IMR-90 (cell line): ENCODE measurements around the gene LLGL2. TPM values are rescaled to one million over a fixed set of nuclear protein-coding genes. Genes with fewer than 3 reads are reported as not detected.

Source experiments
- ATAC-seq: fragments of 200-7000 bp; cut with Tn5 transposase; 2 replicates; pipeline ENCODE4 v1.9.1; 2020; ENCODE audit warnings: low read depth, mild to moderate bottlenecking, moderate library complexity
- BruUV-seq: library from RNA; stranded (reverse); fragments of 400-500 nt; replicated peaks from 2 replicates; lab custom pipeline; 2021; lab: Mats Ljungman, UMichigan
- CTCF ChIA-PET: fragments of 300-600 bp; formaldehyde crosslinking; extraction: SDS; loops from one replicate; lab custom pipeline; 2021; ENCODE audit warnings: antibody characterized with exemption; lab: Yijun Ruan, JAX
- POLR2A ChIA-PET: fragments of 300-600 bp; sonication (Branson Sonifier 250); formaldehyde crosslinking; loops from one replicate; lab custom pipeline; 2022; ENCODE audit warnings: antibody characterized with exemption; ENCODE audit not compliant: unreplicated experiment; lab: Charles Lee
- DNase-seq: peaks from one replicate; pipeline ENCODE4 v3.0.0; 2013
- H2AFZ ChIP-seq: replicated peaks from 2 replicates; pipeline ENCODE3; 2013; ENCODE audit warnings: low read length, mild to moderate bottlenecking; ENCODE audit not compliant: poor library complexity
- H2AK5ac ChIP-seq: 2 replicates; pipeline ENCODE4 v1.6.1; 2013; ENCODE audit warnings: low read depth, low read length, inconsistent platforms
- H2AK9ac ChIP-seq: replicated peaks from 2 replicates; pipeline ENCODE3; 2013; ENCODE audit warnings: mild to moderate bottlenecking, low read depth, low read length, moderate library complexity; ENCODE audit not compliant: poor library complexity
- H2BK120ac ChIP-seq: 2 replicates; pipeline ENCODE4 v1.6.1; 2013; ENCODE audit warnings: low read depth, low read length, inconsistent platforms
- H2BK15ac ChIP-seq: 3 replicates; pipeline ENCODE4 v1.6.1; 2013; ENCODE audit warnings: low read depth, low read length, inconsistent platforms
- H2BK20ac ChIP-seq: 2 replicates; pipeline ENCODE4 v1.6.1; 2013; ENCODE audit warnings: low read depth, mild to moderate bottlenecking, inconsistent platforms, low read length, moderate library complexity
- H2BK5ac ChIP-seq: 2 replicates; pipeline ENCODE4 v1.6.1; 2013; ENCODE audit warnings: mild to moderate bottlenecking, low read depth, low read length, inconsistent platforms; ENCODE audit not compliant: poor library complexity, severe bottlenecking
- H3K14ac ChIP-seq: replicated peaks from 2 replicates; pipeline ENCODE4 v1.6.1; 2013; ENCODE audit warnings: low read depth, low read length, inconsistent platforms
- H3K18ac ChIP-seq: 2 replicates; pipeline ENCODE4 v1.6.1; 2013; ENCODE audit warnings: low read depth, low read length, control low read depth
- H3K23ac ChIP-seq: 2 replicates; pipeline ENCODE4 v1.6.1; 2013; ENCODE audit warnings: low read depth, low read length, inconsistent platforms
- H3K27ac ChIP-seq: 2 replicates; pipeline ENCODE4 v1.5.1; 2013; ENCODE audit warnings: mild to moderate bottlenecking, control low read depth, low read length; ENCODE audit not compliant: insufficient read depth
- H3K27me3 ChIP-seq: 2 replicates; pipeline ENCODE4 v1.6.1; 2013; ENCODE audit warnings: low read length; ENCODE audit not compliant: control insufficient read depth, insufficient read depth
- H3K36me3 ChIP-seq: 2 replicates; pipeline ENCODE4 v1.6.1; 2013; ENCODE audit warnings: low read length, mixed read lengths; ENCODE audit not compliant: control insufficient read depth, insufficient read depth
- H3K4ac ChIP-seq: 2 replicates; pipeline ENCODE4 v1.6.1; 2013; ENCODE audit warnings: low read depth, low read length, inconsistent platforms
- H3K4me1 ChIP-seq: 2 replicates; pipeline ENCODE4 v1.6.1; 2013; ENCODE audit warnings: low read length, mixed read lengths; ENCODE audit not compliant: control insufficient read depth, insufficient read depth
- H3K4me2 ChIP-seq: 2 replicates; pipeline ENCODE4 v1.6.1; 2013; ENCODE audit warnings: low read depth, mild to moderate bottlenecking, control low read depth, low read length, moderate library complexity
- H3K4me3 ChIP-seq: 2 replicates; pipeline ENCODE4 v1.5.1; 2013; ENCODE audit warnings: low read depth, mild to moderate bottlenecking, control low read depth, low read length, moderate library complexity; ENCODE audit not compliant: insufficient read depth
- H3K56ac ChIP-seq: 2 replicates; pipeline ENCODE4 v1.6.1; 2013; ENCODE audit warnings: low read length, inconsistent platforms; ENCODE audit not compliant: insufficient read depth; ENCODE audit errors: extremely low read depth
- H3K79me1 ChIP-seq, 2 experiments: 2 replicates each; pipeline ENCODE4 v1.6.1; 2013; ENCODE audit warnings: low read length in 2 of 2, inconsistent platforms in 1 of 2, low read depth in 1 of 2
- H3K9ac ChIP-seq: 2 replicates; pipeline ENCODE4 v1.6.1; 2013; ENCODE audit warnings: low read depth, low read length, control low read depth
- H3K9me1 ChIP-seq: 2 replicates; pipeline ENCODE4 v1.6.1; 2013; ENCODE audit warnings: low read length, inconsistent platforms; ENCODE audit not compliant: insufficient read depth
- H3K9me3 ChIP-seq: 2 replicates; pipeline ENCODE4 v1.6.1; 2013; ENCODE audit warnings: low read length; ENCODE audit not compliant: control insufficient read depth, insufficient read depth
- H4K20me1 ChIP-seq: 2 replicates; pipeline ENCODE4 v1.6.1; 2013; ENCODE audit warnings: low read length, inconsistent platforms; ENCODE audit not compliant: insufficient read depth
- H4K5ac ChIP-seq: 2 replicates; pipeline ENCODE4 v1.6.1; 2013; ENCODE audit warnings: mild to moderate bottlenecking, low read depth, low read length, control low read depth
- H4K8ac ChIP-seq, 2 experiments: 2 replicates each; pipeline ENCODE4 v1.6.1; 2013; ENCODE audit warnings: low read depth in 2 of 2, low read length in 2 of 2, control low read depth in 1 of 2, inconsistent platforms in 1 of 2
- H4K91ac ChIP-seq: 2 replicates; pipeline ENCODE4 v1.6.1; 2013; ENCODE audit warnings: low read depth, low read length, inconsistent platforms; ENCODE audit not compliant: insufficient read depth
- BHLHE40 ChIP-seq: fragments of 150-350 bp; IDR thresholded peaks from 2 replicates; pipeline ENCODE4 v1.6.1; 2016; ENCODE audit warnings: mild to moderate bottlenecking, low read depth, low read length
- CEBPB ChIP-seq: IDR thresholded peaks from 2 replicates; pipeline ENCODE4 v1.6.1; 2012; ENCODE audit warnings: low read depth, low read length, improper control_type of control experiment
- CHD1 ChIP-seq: IDR thresholded peaks from 2 replicates; pipeline ENCODE4 v1.6.1; 2012; ENCODE audit warnings: low read depth, low read length, improper control_type of control experiment
- CTCF ChIP-seq: conservative IDR thresholded peaks from 2 replicates; pipeline ENCODE4 v1.5.1; 2012; ENCODE audit warnings: mild to moderate bottlenecking, low read depth, low read length, improper control_type of control experiment
- ELK1 ChIP-seq: fragments of 150-350 bp; IDR thresholded peaks from 2 replicates; pipeline ENCODE4 v1.6.1; 2016; ENCODE audit warnings: low read depth, mild to moderate bottlenecking, low read length, moderate library complexity, borderline replicate concordance
- FOS ChIP-seq: fragments of 150-350 bp; IDR thresholded peaks from 2 replicates; pipeline ENCODE4 v1.6.1; 2016; ENCODE audit warnings: low read depth, low read length
- MAFK ChIP-seq: IDR thresholded peaks from 2 replicates; pipeline ENCODE4 v1.6.1; 2012; ENCODE audit warnings: low read depth, low read length, improper control_type of control experiment
- MXI1 ChIP-seq: IDR thresholded peaks from 2 replicates; pipeline ENCODE4 v1.6.1; 2012; ENCODE audit warnings: low read depth, mild to moderate bottlenecking, low read length, moderate library complexity, borderline replicate concordance
- NFE2L2 ChIP-seq: fragments of 150-350 bp; IDR thresholded peaks from 2 replicates; pipeline ENCODE4 v1.6.1; 2016; ENCODE audit warnings: low read depth, mild to moderate bottlenecking, low read length
- POLR2A ChIP-seq: IDR thresholded peaks from 2 replicates; pipeline ENCODE4 v1.6.1; 2012; ENCODE audit warnings: mild to moderate bottlenecking, low read depth, low read length
- RCOR1 ChIP-seq: IDR thresholded peaks from 2 replicates; pipeline ENCODE4 v1.6.1; 2012; ENCODE audit warnings: mild to moderate bottlenecking, low read length, improper control_type of control experiment; ENCODE audit not compliant: insufficient replicate concordance
- SMC3 ChIP-seq: fragments of 150-350 bp; IDR thresholded peaks from 2 replicates; pipeline ENCODE4 v1.6.1; 2016; ENCODE audit warnings: low read depth, mild to moderate bottlenecking, antibody characterized with exemption, low read length, moderate library complexity
- USF2 ChIP-seq: fragments of 150-350 bp; IDR thresholded peaks from 2 replicates; pipeline ENCODE4 v1.6.1; 2017; ENCODE audit warnings: mild to moderate bottlenecking, antibody characterized with exemption, low read length, low read depth
- WGBS, 2 experiments: methylation state at CpG; one replicate each; pipeline versions ENCODE4 v1.1.5 to v1.1.7; 2013; ENCODE audit warnings: missing lambda C conversion rate in 2 of 2; ENCODE audit not compliant: insufficient read length in 1 of 2; ENCODE audit errors: extremely low coverage in 2 of 2; 5-methylcytosine and 5-hydroxymethylcytosine counted together
- dilution Hi-C: fragments of 300-500 bp; cut with HindIII; formaldehyde crosslinking; loops from one replicate; pipeline ENCODE4 v1.14.3; 2018; ENCODE audit warnings: low sequenced_read_pairs; ENCODE audit not compliant: unreplicated experiment
- in situ Hi-C: fragments of 300-500 bp; cut with MboI; formaldehyde crosslinking; loops from 3 replicates; pipeline ENCODE4 v1.14.3; 2019; ENCODE audit warnings: low sequenced_read_pairs, inconsistent platforms, mixed read lengths
- intact Hi-C: fragments of 100-400 bp; cut with micrococcal nuclease; formaldehyde crosslinking; loops from 2 replicates; pipeline ENCODE4 v1.10.0; 2022
- polyA plus RNA-seq, 3 experiments: library from polyadenylated mRNA; depleted of rRNA; stranded (reverse); fragments of >200 nt; gene quantifications; 2 replicates each; pipeline ENCODE4 v1.2.3, GENCODE V29; 2012; ENCODE audit warnings: low replicate concordance in 1 of 3
- total RNA-seq: library from RNA; depleted of rRNA; stranded (reverse); fragments of >200 nt; gene quantifications from 2 replicates; pipeline ENCODE4 v1.2.3, GENCODE V29; 2012

The LLGL2 gene
- total and polyA plus RNA-seq, 2 of the 4 experiments (the other 2 are of a cell fraction): 0.54 to 0.72 TPM

GRCh38 chr17:75604034-75604695, 78.7 kb downstream of the LLGL2 start:
- no peak overlapping the region for H3K18ac ChIP-seq
- no peak overlapping the region for H3K56ac ChIP-seq
- H3K23ac ChIP-seq: no peak overlapping the region
- no peak overlapping the region for H3K14ac ChIP-seq
- ATAC-seq (no peak), DNase-seq (no peak)
- H3K4ac ChIP-seq: no peak overlapping the region
- ChIA-PET CTCF (no interaction called here), POLR2A (no interaction called here)
- no peak overlapping the region for H2BK15ac ChIP-seq
- 80% methylated on average over 2 of the region's 12 CpGs; no CpG with 5 or more reads in 1 of the 2 experiments for WGBS, 2 experiments
- no peak overlapping the region for H2BK120ac ChIP-seq
- H3K9me1 ChIP-seq: no peaks in the 10 kb centered on the region
- no TSS peak for BruUV-seq
- H2BK20ac ChIP-seq: no peak overlapping the region
- no peak overlapping the region for H3K4me3 ChIP-seq
- H3K27ac ChIP-seq: no peak overlapping the region
- intact Hi-C loops (no loop called here), dilution Hi-C loops (no loop called here), in situ Hi-C loops (no loop called here)
- H2AFZ ChIP-seq: no peak overlapping the region
- no peaks in the 10 kb centered on the region for H3K79me1 ChIP-seq
- no peaks in the 10 kb centered on the region for H3K36me3 ChIP-seq
- no peaks in the 10 kb centered on the region for H3K4me1 ChIP-seq
- H2AK5ac ChIP-seq: no peak overlapping the region
- no peaks in the 10 kb centered on the region; the same call in 1 of the 2 replicates for H4K20me1 ChIP-seq
- no peak overlapping the region for H2BK5ac ChIP-seq
- peaks cover 1% of the 10 kb centered on the region for H3K27me3 ChIP-seq
- H3K9ac ChIP-seq: no peak overlapping the region
- no peak overlapping the region for H4K5ac ChIP-seq
- H3K4me2 ChIP-seq: no peak overlapping the region
- no peak overlapping the region for H2AK9ac ChIP-seq
- TF ChIP-seq CHD1 (no peak), RCOR1 (no peak), MXI1 (no peak), POLR2A (no peak), BHLHE40 (no peak), CEBPB (no peak), ELK1 (no peak), USF2 (no peak), MAFK (no peak), CTCF (no peak), NFE2L2 (no peak), SMC3 (no peak), FOS (no peak)
- no peaks in the 10 kb centered on the region for H3K9me3 ChIP-seq
- no peak overlapping the region for H4K8ac ChIP-seq
- no peak overlapping the region for H4K91ac ChIP-seq
